ENCODE results near the gene FMNL1.

FMNL1 gene

GRCh38 chr17:45236282-45236606, 14.6 kb downstream of the FMNL1 start:
- H3K27ac ChIP-seq: peak overlapping the region; percentile 21; the same call in 1 of the 2 replicates
- no peak for TF ChIP-seq CTCF (conservative IDR thresholded peaks at IDR 0.05; ENCODE audit: low read depth, low read length)
- H3K4me1 ChIP-seq (ENCODE audit: low read depth, poor library complexity, severe bottlenecking): peaks cover 70% of the 10 kb centered on the region

GRCh38 chr17:45237686-45238085, 16.0 kb downstream of the FMNL1 start:
- Histone ChIP-seq H2AFZ (ENCODE audit: low read depth) (no peak overlapping the region), H3K9ac (no peak overlapping the region), H3K27ac (peak overlapping the region; percentile 21; the same call in 1 of the 2 replicates), H3K4me2 (no peak overlapping the region; the same call in 1 of the 2 replicates), H3K27me3 (ENCODE audit: insufficient read depth, low read depth) (no peaks in the 10 kb centered on the region), H3K4me3 (IDR thresholded peaks at IDR 0.05; ENCODE audit: insufficient read depth, low read depth, low read length) (no peak overlapping the region), H3K36me3 (ENCODE audit: insufficient read depth) (peaks cover 3% of the 10 kb centered on the region; the same call in 1 of the 2 replicates), H4K20me1 (ENCODE audit: insufficient read depth) (no peaks in the 10 kb centered on the region), H3K4me1 (ENCODE audit: low read depth, poor library complexity, severe bottlenecking) (peaks cover 55% of the 10 kb centered on the region), H3K79me2 (ENCODE audit: insufficient read depth, low read depth) (peaks cover 25% of the 10 kb centered on the region; the same call in 1 of the 2 replicates)
- TF ChIP-seq CTCF (conservative IDR thresholded peaks at IDR 0.05; ENCODE audit: low read depth, low read length): no peak

More at GRCh38 chr17:45236282-45236606, 14.6 kb downstream of the FMNL1 start:
- Histone ChIP-seq H4K20me1 (ENCODE audit: insufficient read depth) (no peaks in the 10 kb centered on the region), H3K36me3 (ENCODE audit: insufficient read depth) (peaks cover 3% of the 10 kb centered on the region; the same call in 1 of the 2 replicates), H3K4me3 (IDR thresholded peaks at IDR 0.05; ENCODE audit: insufficient read depth, low read depth, low read length) (no peak overlapping the region), H3K27me3 (ENCODE audit: insufficient read depth, low read depth) (no peaks in the 10 kb centered on the region), H3K9ac (no peak overlapping the region), H3K4me2 (no peak overlapping the region; the same call in 1 of the 2 replicates), H2AFZ (ENCODE audit: low read depth) (no peak overlapping the region), H3K79me2 (ENCODE audit: insufficient read depth, low read depth) (peaks cover 40% of the 10 kb centered on the region)

- no peaks in the 10 kb centered on the region for H4K20me1 ChIP-seq (ENCODE audit: insufficient read depth)
- H3K4me1 ChIP-seq (ENCODE audit: low read depth, poor library complexity, severe bottlenecking): peaks cover 50% of the 10 kb centered on the region
- H3K4me2 ChIP-seq: no peak overlapping the region
- no peak for TF ChIP-seq CTCF (conservative IDR thresholded peaks at IDR 0.05; ENCODE audit: low read depth, low read length)
- peaks cover 3% of the 10 kb centered on the region; the same call in 1 of the 2 replicates for H3K36me3 ChIP-seq (ENCODE audit: insufficient read depth)
- no peak overlapping the region for H2AFZ ChIP-seq (ENCODE audit: low read depth)
- H3K27me3 ChIP-seq (ENCODE audit: insufficient read depth, low read depth): no peaks in the 10 kb centered on the region
- H3K79me2 ChIP-seq (ENCODE audit: insufficient read depth, low read depth): peaks cover 23% of the 10 kb centered on the region; the same call in 1 of the 2 replicates
- H3K27ac ChIP-seq: no peak overlapping the region
- H3K4me3 ChIP-seq (IDR thresholded peaks at IDR 0.05; ENCODE audit: insufficient read depth, low read depth, low read length): no peak overlapping the region
- H3K9ac ChIP-seq: no peak overlapping the region
Observed at GRCh38 chr17:45238155-45238774, 16.6 kb downstream of the FMNL1 start.

GRCh38 chr17:45240905-45241327, 19.2 kb downstream of the FMNL1 start:
- peaks cover 6% of the 10 kb centered on the region; the same call in 1 of the 2 replicates for H3K36me3 ChIP-seq (ENCODE audit: insufficient read depth)
- no peak for TF ChIP-seq CTCF (conservative IDR thresholded peaks at IDR 0.05; ENCODE audit: low read depth, low read length)
- no peak overlapping the region for H3K27ac ChIP-seq
- peaks cover 17% of the 10 kb centered on the region; the same call in 1 of the 2 replicates for H3K79me2 ChIP-seq (ENCODE audit: insufficient read depth, low read depth)
- H3K9ac ChIP-seq: no peak overlapping the region
- no peak overlapping the region for H2AFZ ChIP-seq (ENCODE audit: low read depth)
- H3K4me2 ChIP-seq: no peak overlapping the region
- no peaks in the 10 kb centered on the region for H3K27me3 ChIP-seq (ENCODE audit: insufficient read depth, low read depth)
- H4K20me1 ChIP-seq (ENCODE audit: insufficient read depth): no peaks in the 10 kb centered on the region
- H3K4me3 ChIP-seq (IDR thresholded peaks at IDR 0.05; ENCODE audit: insufficient read depth, low read depth, low read length): no peak overlapping the region
- H3K4me1 ChIP-seq (ENCODE audit: low read depth, poor library complexity, severe bottlenecking): peaks cover 23% of the 10 kb centered on the region

All from KMS-11 (cell line).